ENCODE measurements around the gene TET2. TPM values are rescaled to one million over a fixed set of nuclear protein-coding genes. Genes with fewer than 3 reads are reported as not detected.

The TET2 gene
- total and polyA plus RNA-seq, 2 donors from 2014 or later: 1.8 to 31.5 TPM

- FAIRE-seq (no peak), DNase-seq (no peak)
- intact Hi-C loops (cut with DNase I): no loop called here
- no peak overlapping the region for H3K4me3 ChIP-seq (ENCODE audit: low read length in 3 of 3)
- no peaks in the 10 kb centered on the region for H3K36me3 ChIP-seq (ENCODE audit: control insufficient read depth in 2 of 3, insufficient read depth in 3 of 3, low read length in 3 of 3)
- no peak overlapping the region for H3K27ac ChIP-seq (ENCODE audit: low read depth in 2 of 2, low read length in 2 of 2)
- no peak overlapping the region for H3K9ac ChIP-seq (ENCODE audit: low read length in 3 of 3)
- TF ChIP-seq CTCF (IDR thresholded peaks at IDR 0.05; ENCODE audit: borderline replicate concordance, extremely low read depth, insufficient read depth): no peak
- H3K9me3 ChIP-seq (ENCODE audit: control insufficient read depth in 2 of 3, insufficient read depth in 1 of 3, low read length in 3 of 3): no peaks in the 10 kb centered on the region
- no peaks in the 10 kb centered on the region for H3K27me3 ChIP-seq (ENCODE audit: control insufficient read depth, insufficient read depth, low read length)
- no peaks in the 10 kb centered on the region for H3K4me1 ChIP-seq (ENCODE audit: control insufficient read depth in 2 of 3, insufficient read depth in 2 of 3, low read depth in 1 of 3, low read length in 3 of 3)
Measured at GRCh38 chr4:105113800-105114199, 32.9 kb upstream of the TET2 start.

- TF ChIP-seq CTCF (IDR thresholded peaks at IDR 0.05; ENCODE audit: borderline replicate concordance, extremely low read depth, insufficient read depth): no peak
- no peak for DNase-seq
- Histone ChIP-seq H3K27me3 (ENCODE audit: control insufficient read depth, insufficient read depth, low read length) (no peaks in the 10 kb centered on the region), H3K4me3 (ENCODE audit: low read length in 3 of 3) (no peak overlapping the region), H3K4me1 (ENCODE audit: control insufficient read depth in 2 of 3, insufficient read depth in 2 of 3, low read depth in 1 of 3, low read length in 3 of 3) (no peaks in the 10 kb centered on the region), H3K36me3 (ENCODE audit: control insufficient read depth in 2 of 3, insufficient read depth in 3 of 3, low read length in 3 of 3) (no peaks in the 10 kb centered on the region), H3K9me3 (ENCODE audit: control insufficient read depth in 2 of 3, insufficient read depth in 1 of 3, low read length in 3 of 3) (no peaks in the 10 kb centered on the region), H3K9ac (ENCODE audit: low read length in 3 of 3) (no peak overlapping the region), H3K27ac (ENCODE audit: low read depth in 2 of 2, low read length in 2 of 2) (no peak overlapping the region)
- FAIRE-seq: no peak
- intact Hi-C loops (cut with DNase I): no loop called here
Measured at GRCh38 chr4:105116616-105117319, 29.9 kb upstream of the TET2 start.

GRCh38 chr4:105119356-105119755 is 27.3 kb upstream of the TET2 start:
- no peak for FAIRE-seq
- no peak for DNase-seq

More at GRCh38 chr4:105119356-105119755, 27.3 kb upstream of the TET2 start:
- H3K9ac ChIP-seq (ENCODE audit: low read length in 3 of 3): no peak overlapping the region
- no peaks in the 10 kb centered on the region for H3K9me3 ChIP-seq (ENCODE audit: control insufficient read depth in 2 of 3, insufficient read depth in 1 of 3, low read length in 3 of 3)
- no peaks in the 10 kb centered on the region for H3K4me1 ChIP-seq (ENCODE audit: control insufficient read depth in 2 of 3, insufficient read depth in 2 of 3, low read depth in 1 of 3, low read length in 3 of 3)
- H3K4me3 ChIP-seq (ENCODE audit: low read length in 3 of 3): no peak overlapping the region
- TF ChIP-seq CTCF (IDR thresholded peaks at IDR 0.05; ENCODE audit: borderline replicate concordance, extremely low read depth, insufficient read depth): no peak
- no peaks in the 10 kb centered on the region for H3K27me3 ChIP-seq (ENCODE audit: control insufficient read depth, insufficient read depth, low read length)
- intact Hi-C loops (cut with DNase I): no loop called here
- H3K36me3 ChIP-seq (ENCODE audit: control insufficient read depth in 2 of 3, insufficient read depth in 3 of 3, low read length in 3 of 3): no peaks in the 10 kb centered on the region
- no peak overlapping the region for H3K27ac ChIP-seq (ENCODE audit: low read depth in 2 of 2, low read length in 2 of 2)
